AG04449 (cell line): ENCODE results near the gene CTSF.
"Not testable (repeated sequence)": the region's sequence is repeated elsewhere in the genome, so short reads cannot be mapped to it uniquely, and the experiment has no call there.

ENCODE experiments used
- CTCF ChIA-PET: fragments of 350-600 bp; formaldehyde crosslinking; extraction: SDS; loops from one replicate; lab custom pipeline; 2021; ENCODE audit warnings: antibody characterized with exemption; lab: Yijun Ruan, JAX
- POLR2A ChIA-PET: fragments of 400-600, 350-600 bp; formaldehyde crosslinking; extraction: SDS; loops from one replicate; lab custom pipeline; 2020; ENCODE audit warnings: antibody characterized with exemption, inconsistent platforms; lab: Yijun Ruan, JAX
- DNase-seq: peaks from one replicate; pipeline ENCODE4 v3.0.0-alpha.2; 2010; ENCODE audit warnings: low read depth, low spot score
- H3K4me3 ChIP-seq: 2 replicates; pipeline ENCODE4 v1.5.1; 2011; ENCODE audit warnings: low read depth, mild to moderate bottlenecking, control low read depth, low read length
- TF ChIP-seq, protein P1 (sequence below): IDR thresholded peaks from one replicate; pipeline ENCODE4 v1.5.1; 2011; ENCODE audit warnings: mild to moderate bottlenecking, moderate library complexity, low read length, control low read depth, inconsistent platforms; ENCODE audit not compliant: insufficient read depth; ENCODE audit errors: missing control alignments

Gene CTSF

DNA sequence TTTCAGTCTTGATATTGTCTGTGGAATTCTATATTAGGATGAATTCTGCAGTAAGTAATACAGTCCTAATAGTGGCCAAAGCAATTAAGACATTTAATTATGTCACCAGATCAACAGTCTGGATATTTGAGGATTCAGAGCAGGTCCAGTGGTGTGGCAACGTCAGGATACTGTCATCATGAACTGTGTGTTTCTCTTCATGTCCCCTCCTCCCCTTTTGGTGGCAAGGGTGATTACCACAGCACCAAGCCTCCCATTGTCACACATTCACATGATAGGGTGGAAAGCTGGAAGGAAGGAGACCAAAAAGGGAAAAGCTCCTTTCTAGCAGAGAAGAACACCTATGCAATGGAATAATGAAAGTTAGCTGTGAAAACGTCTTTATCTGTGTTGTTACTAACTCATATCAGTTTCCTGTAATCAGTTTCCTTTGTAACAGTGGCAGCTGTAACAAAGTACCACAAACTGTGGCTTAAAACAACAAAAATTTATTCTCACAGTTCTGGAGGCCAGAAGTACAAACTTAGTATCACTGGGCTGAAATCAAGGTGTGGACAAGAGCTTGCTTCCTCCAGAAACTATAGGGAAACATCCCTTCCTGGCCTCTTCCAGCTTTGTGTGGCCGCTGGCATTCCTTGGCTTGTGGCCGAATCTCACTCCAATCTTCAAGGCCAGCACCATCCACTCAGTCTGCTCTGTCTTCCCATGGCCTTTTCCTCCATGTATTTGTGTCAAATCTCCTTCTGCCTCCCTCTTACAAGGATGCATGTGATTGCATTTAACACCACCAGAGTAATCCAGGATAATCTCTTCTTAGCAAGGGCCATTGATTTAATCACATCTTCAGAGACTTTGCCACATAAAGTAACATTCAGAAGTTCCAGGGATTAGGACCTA lies 41.6 kb upstream of the CTSF start:
- DNase-seq, result no peak

DNA sequence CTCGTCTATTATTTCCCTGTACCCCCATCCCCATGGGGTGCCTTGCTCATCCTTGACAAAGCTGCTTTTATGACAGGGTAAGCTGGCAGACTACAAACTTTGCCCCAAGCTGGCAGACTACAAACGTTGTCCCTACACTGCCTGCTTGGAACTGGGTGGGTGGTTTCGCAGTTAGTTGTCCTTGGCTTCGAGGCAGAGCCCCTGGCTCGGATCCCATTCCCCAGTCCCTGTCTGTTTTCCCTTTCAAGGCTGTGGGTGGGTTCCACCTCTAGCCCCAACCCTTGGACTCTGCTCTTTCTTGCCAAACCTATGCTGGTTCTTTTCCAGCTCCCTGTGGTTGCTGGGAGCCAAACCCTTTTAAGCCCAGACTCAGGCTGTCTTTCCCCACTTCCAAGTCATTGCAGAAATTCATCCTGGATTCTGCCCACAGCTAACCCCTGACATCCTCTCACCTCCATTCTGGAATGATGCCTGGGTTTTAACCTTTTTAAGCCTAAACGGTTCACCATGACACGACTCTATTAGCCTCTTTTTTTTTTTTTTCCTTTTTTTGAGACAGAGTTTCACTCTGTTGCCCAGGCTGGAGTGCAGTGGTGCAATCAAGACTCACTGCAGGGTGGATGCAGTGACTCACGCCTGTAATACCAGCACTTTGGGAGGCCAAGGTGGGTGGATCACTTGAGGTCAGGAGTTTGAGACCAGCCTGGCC lies 38.9 kb upstream of the CTSF start:
- no peak for DNase-seq
- ChIA-PET CTCF (interaction anchor here (0.8 to 1.4 kb wide), 4 partner anchors 9 to 71 kb away, joined by 4 to 6 read pairs (median 4); partner anchors contain the start of genes CCDC87 and RBM4B), POLR2A (interaction anchor here (0.6 to 1.7 kb wide), 2 partner anchors 9 to 91 kb away, joined by 5 to 10 read pairs; partner anchors contain the start of gene RBM14)

More for the DNA sequence above, 41.6 kb upstream of the CTSF start:
- ChIA-PET POLR2A (no interaction called here), CTCF (no interaction called here)
- H3K4me3 ChIP-seq, result no peak overlapping the region
- TF ChIP-seq, protein P1, sequence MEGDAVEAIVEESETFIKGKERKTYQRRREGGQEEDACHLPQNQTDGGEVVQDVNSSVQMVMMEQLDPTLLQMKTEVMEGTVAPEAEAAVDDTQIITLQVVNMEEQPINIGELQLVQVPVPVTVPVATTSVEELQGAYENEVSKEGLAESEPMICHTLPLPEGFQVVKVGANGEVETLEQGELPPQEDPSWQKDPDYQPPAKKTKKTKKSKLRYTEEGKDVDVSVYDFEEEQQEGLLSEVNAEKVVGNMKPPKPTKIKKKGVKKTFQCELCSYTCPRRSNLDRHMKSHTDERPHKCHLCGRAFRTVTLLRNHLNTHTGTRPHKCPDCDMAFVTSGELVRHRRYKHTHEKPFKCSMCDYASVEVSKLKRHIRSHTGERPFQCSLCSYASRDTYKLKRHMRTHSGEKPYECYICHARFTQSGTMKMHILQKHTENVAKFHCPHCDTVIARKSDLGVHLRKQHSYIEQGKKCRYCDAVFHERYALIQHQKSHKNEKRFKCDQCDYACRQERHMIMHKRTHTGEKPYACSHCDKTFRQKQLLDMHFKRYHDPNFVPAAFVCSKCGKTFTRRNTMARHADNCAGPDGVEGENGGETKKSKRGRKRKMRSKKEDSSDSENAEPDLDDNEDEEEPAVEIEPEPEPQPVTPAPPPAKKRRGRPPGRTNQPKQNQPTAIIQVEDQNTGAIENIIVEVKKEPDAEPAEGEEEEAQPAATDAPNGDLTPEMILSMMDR, result no peak

DNA sequence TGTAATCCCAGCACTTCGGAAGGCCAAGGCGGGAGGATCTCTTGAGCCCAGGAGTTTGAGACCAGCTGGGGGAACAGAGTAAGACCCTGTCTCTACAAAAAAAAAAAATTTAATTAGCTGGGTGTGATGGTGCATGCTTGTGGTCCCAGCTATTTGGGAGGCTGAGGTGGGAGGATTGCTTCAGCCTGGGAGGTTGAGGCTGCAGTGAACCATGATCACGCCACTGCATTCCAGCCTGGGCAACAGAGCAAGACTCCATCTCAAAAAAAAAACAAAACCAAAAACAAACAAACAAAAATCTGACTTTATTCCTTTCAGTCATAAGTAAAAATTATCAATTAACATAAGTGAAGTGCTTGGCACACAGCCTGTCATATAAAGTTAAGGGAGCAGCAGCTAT lies 38.2 kb upstream of the CTSF start:
- DNase-seq, H3K4me3 ChIP-seq: not testable (repeated sequence)
- POLR2A ChIA-PET, result interaction anchor here (1.7 kb wide), 1 partner anchor 10 kb away, joined by 10 read pairs; the partner anchor contains the start of gene RBM14
- CTCF ChIA-PET, result interaction anchor here (0.6 to 1.2 kb wide), 3 partner anchors 14 to 123 kb away, joined by 3 to 6 read pairs (median 4); partner anchors contain the start of gene CCDC87

More for the DNA sequence above, 38.9 kb upstream of the CTSF start:
- H3K4me3 ChIP-seq, result no peak overlapping the region
- TF ChIP-seq, protein P1, result no peak

DNA sequence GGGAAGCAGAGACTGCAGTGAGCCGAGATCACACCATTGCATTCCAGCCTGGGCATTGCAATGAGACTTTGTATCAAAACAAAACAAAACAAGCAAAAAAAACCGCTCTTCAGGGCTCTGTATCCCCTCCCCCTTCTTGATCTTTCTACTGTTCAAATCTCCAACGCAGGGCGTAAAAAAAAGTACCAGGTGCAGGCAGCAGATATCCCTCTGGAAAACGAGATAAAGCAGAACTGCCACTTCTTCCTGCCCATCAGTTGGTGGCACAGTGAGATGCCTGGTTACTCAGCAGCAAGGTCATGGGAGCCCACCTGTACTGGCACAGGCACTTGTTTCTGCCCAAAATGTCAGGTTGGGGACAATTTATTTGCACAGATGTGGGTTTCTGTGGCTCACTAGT lies 35.7 kb upstream of the CTSF start:
- H3K4me3 ChIP-seq, result no peak overlapping the region
- no peak for DNase-seq
- POLR2A ChIA-PET, result interaction anchor here (1.3 kb wide), 1 partner anchor 12 kb away, joined by 4 read pairs; the partner anchor contains the start of gene RBM14
- TF ChIP-seq, protein P1, result no peak
- CTCF ChIA-PET, result no interaction called here

DNA sequence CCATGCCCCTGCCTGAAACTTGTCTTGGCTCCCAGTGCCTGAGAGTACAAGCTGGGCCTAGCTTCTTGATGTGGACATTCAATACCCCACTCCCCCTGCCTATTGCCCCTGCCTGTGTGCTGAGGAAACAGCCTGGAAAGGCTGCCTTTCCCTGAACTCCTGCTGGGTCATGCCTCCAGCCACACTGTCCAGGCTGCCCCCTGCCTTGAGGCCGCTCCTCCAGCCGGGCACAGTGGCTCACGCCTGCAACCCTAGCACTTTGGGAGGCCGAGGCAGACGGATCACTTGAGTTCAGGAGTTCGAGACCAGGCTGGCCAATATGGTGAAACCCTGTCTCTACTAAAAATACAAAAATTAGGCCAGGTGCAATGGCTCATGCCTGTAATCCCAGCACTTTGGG lies 34.7 kb upstream of the CTSF start:
- no peak overlapping the region for H3K4me3 ChIP-seq
- CTCF ChIA-PET, result interaction anchor here (1.0 to 1.2 kb wide), 2 partner anchors 11 to 34 kb away, joined by 3 to 7 read pairs; partner anchors contain the start of gene CCDC87
- TF ChIP-seq, protein P1, result no peak
- no peak for DNase-seq
- POLR2A ChIA-PET, result interaction anchor here (1.0 to 1.2 kb wide), 3 partner anchors 13 to 72 kb away, joined by 3 to 6 read pairs (median 3); partner anchors contain the start of gene RBM14

DNA sequence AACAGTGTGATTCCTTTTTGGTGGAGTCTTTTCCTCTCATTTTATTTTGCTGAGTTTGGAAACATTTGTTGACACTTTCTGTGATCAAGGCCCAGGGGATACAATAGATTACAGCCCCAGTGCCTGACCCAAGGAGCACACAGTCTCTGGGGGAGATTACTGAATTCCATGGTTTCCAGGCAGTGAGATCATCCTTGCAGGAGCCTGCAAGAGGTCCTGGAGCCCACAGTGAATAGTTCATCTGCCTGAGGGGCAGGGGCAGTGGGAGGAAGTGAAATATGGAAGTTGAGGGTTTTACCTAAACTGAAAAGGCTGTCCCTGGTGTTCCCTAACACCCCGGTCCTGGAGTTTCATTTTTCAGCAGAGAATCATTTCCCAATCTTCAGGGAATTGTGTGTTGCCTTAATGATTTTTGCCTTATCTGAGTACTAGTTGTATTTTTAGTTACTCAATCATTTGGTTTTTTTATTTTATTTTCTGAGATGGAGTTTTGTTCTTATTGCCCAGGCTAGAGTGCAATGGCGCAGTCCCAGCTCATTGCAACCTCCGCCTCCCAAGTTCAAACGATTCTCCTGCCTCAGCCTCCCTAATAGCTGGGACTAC lies 32.3 kb upstream of the CTSF start:
- CTCF ChIA-PET, result interaction anchor here (1.0 to 1.4 kb wide), 3 partner anchors 8 to 16 kb away, joined by 3 to 4 read pairs (median 3); partner anchors contain the start of genes CCDC87 and CCS
- POLR2A ChIA-PET, result interaction anchor here (0.6 to 1.4 kb wide), 2 partner anchors 16 to 20 kb away, joined by 3 to 6 read pairs; partner anchors contain the start of gene RBM14
- no peak overlapping the region for H3K4me3 ChIP-seq
- TF ChIP-seq, protein P1, result no peak
- no peak for DNase-seq
